IMR-90 (cell line): ENCODE results near the gene CDS1. TPM values are rescaled to one million over a fixed set of nuclear protein-coding genes. Genes with fewer than 3 reads are reported as not detected.

ENCODE experiments used
- ATAC-seq: fragments of 200-7000 bp; cut with Tn5 transposase; 2 replicates; pipeline ENCODE4 v1.9.1; 2020; ENCODE audit warnings: low read depth, mild to moderate bottlenecking, moderate library complexity
- BruUV-seq: library from RNA; stranded (reverse); fragments of 400-500 nt; replicated peaks from 2 replicates; lab custom pipeline; 2021; lab: Mats Ljungman, UMichigan
- CTCF ChIA-PET: fragments of 300-600 bp; formaldehyde crosslinking; extraction: SDS; loops from one replicate; lab custom pipeline; 2021; ENCODE audit warnings: antibody characterized with exemption; lab: Yijun Ruan, JAX
- POLR2A ChIA-PET: fragments of 300-600 bp; sonication (Branson Sonifier 250); formaldehyde crosslinking; loops from one replicate; lab custom pipeline; 2022; ENCODE audit warnings: antibody characterized with exemption; ENCODE audit not compliant: unreplicated experiment; lab: Charles Lee
- DNase-seq: peaks from one replicate; pipeline ENCODE4 v3.0.0; 2013
- H2AFZ ChIP-seq: replicated peaks from 2 replicates; pipeline ENCODE3; 2013; ENCODE audit warnings: low read length, mild to moderate bottlenecking; ENCODE audit not compliant: poor library complexity
- H2AK5ac ChIP-seq: 2 replicates; pipeline ENCODE4 v1.6.1; 2013; ENCODE audit warnings: low read depth, low read length, inconsistent platforms
- H2AK9ac ChIP-seq: replicated peaks from 2 replicates; pipeline ENCODE3; 2013; ENCODE audit warnings: mild to moderate bottlenecking, low read depth, low read length, moderate library complexity; ENCODE audit not compliant: poor library complexity
- H2BK120ac ChIP-seq: 2 replicates; pipeline ENCODE4 v1.6.1; 2013; ENCODE audit warnings: low read depth, low read length, inconsistent platforms
- H2BK15ac ChIP-seq: 3 replicates; pipeline ENCODE4 v1.6.1; 2013; ENCODE audit warnings: low read depth, low read length, inconsistent platforms
- H2BK20ac ChIP-seq: 2 replicates; pipeline ENCODE4 v1.6.1; 2013; ENCODE audit warnings: low read depth, mild to moderate bottlenecking, inconsistent platforms, low read length, moderate library complexity
- H2BK5ac ChIP-seq: 2 replicates; pipeline ENCODE4 v1.6.1; 2013; ENCODE audit warnings: mild to moderate bottlenecking, low read depth, low read length, inconsistent platforms; ENCODE audit not compliant: poor library complexity, severe bottlenecking
- H3K14ac ChIP-seq: replicated peaks from 2 replicates; pipeline ENCODE4 v1.6.1; 2013; ENCODE audit warnings: low read depth, low read length, inconsistent platforms
- H3K18ac ChIP-seq: 2 replicates; pipeline ENCODE4 v1.6.1; 2013; ENCODE audit warnings: low read depth, low read length, control low read depth
- H3K23ac ChIP-seq: 2 replicates; pipeline ENCODE4 v1.6.1; 2013; ENCODE audit warnings: low read depth, low read length, inconsistent platforms
- H3K27ac ChIP-seq: 2 replicates; pipeline ENCODE4 v1.5.1; 2013; ENCODE audit warnings: mild to moderate bottlenecking, control low read depth, low read length; ENCODE audit not compliant: insufficient read depth
- H3K27me3 ChIP-seq: 2 replicates; pipeline ENCODE4 v1.6.1; 2013; ENCODE audit warnings: low read length; ENCODE audit not compliant: control insufficient read depth, insufficient read depth
- H3K36me3 ChIP-seq: 2 replicates; pipeline ENCODE4 v1.6.1; 2013; ENCODE audit warnings: low read length, mixed read lengths; ENCODE audit not compliant: control insufficient read depth, insufficient read depth
- H3K4ac ChIP-seq: 2 replicates; pipeline ENCODE4 v1.6.1; 2013; ENCODE audit warnings: low read depth, low read length, inconsistent platforms
- H3K4me1 ChIP-seq: 2 replicates; pipeline ENCODE4 v1.6.1; 2013; ENCODE audit warnings: low read length, mixed read lengths; ENCODE audit not compliant: control insufficient read depth, insufficient read depth
- H3K4me2 ChIP-seq: 2 replicates; pipeline ENCODE4 v1.6.1; 2013; ENCODE audit warnings: low read depth, mild to moderate bottlenecking, control low read depth, low read length, moderate library complexity
- H3K4me3 ChIP-seq: 2 replicates; pipeline ENCODE4 v1.5.1; 2013; ENCODE audit warnings: low read depth, mild to moderate bottlenecking, control low read depth, low read length, moderate library complexity; ENCODE audit not compliant: insufficient read depth
- H3K56ac ChIP-seq: 2 replicates; pipeline ENCODE4 v1.6.1; 2013; ENCODE audit warnings: low read length, inconsistent platforms; ENCODE audit not compliant: insufficient read depth; ENCODE audit errors: extremely low read depth
- H3K79me1 ChIP-seq, 2 experiments: 2 replicates each; pipeline ENCODE4 v1.6.1; 2013; ENCODE audit warnings: low read length in 2 of 2, inconsistent platforms in 1 of 2, low read depth in 1 of 2
- H3K9ac ChIP-seq: 2 replicates; pipeline ENCODE4 v1.6.1; 2013; ENCODE audit warnings: low read depth, low read length, control low read depth
- H3K9me1 ChIP-seq: 2 replicates; pipeline ENCODE4 v1.6.1; 2013; ENCODE audit warnings: low read length, inconsistent platforms; ENCODE audit not compliant: insufficient read depth
- H3K9me3 ChIP-seq: 2 replicates; pipeline ENCODE4 v1.6.1; 2013; ENCODE audit warnings: low read length; ENCODE audit not compliant: control insufficient read depth, insufficient read depth
- H4K20me1 ChIP-seq: 2 replicates; pipeline ENCODE4 v1.6.1; 2013; ENCODE audit warnings: low read length, inconsistent platforms; ENCODE audit not compliant: insufficient read depth
- H4K5ac ChIP-seq: 2 replicates; pipeline ENCODE4 v1.6.1; 2013; ENCODE audit warnings: mild to moderate bottlenecking, low read depth, low read length, control low read depth
- H4K8ac ChIP-seq, 2 experiments: 2 replicates each; pipeline ENCODE4 v1.6.1; 2013; ENCODE audit warnings: low read depth in 2 of 2, low read length in 2 of 2, control low read depth in 1 of 2, inconsistent platforms in 1 of 2
- H4K91ac ChIP-seq: 2 replicates; pipeline ENCODE4 v1.6.1; 2013; ENCODE audit warnings: low read depth, low read length, inconsistent platforms; ENCODE audit not compliant: insufficient read depth
- CEBPB ChIP-seq: IDR thresholded peaks from 2 replicates; pipeline ENCODE4 v1.6.1; 2012; ENCODE audit warnings: low read depth, low read length, improper control_type of control experiment
- POLR2A ChIP-seq: IDR thresholded peaks from 2 replicates; pipeline ENCODE4 v1.6.1; 2012; ENCODE audit warnings: mild to moderate bottlenecking, low read depth, low read length
- WGBS, 2 experiments: methylation state at CpG; one replicate each; pipeline versions ENCODE4 v1.1.5 to v1.1.7; 2013; ENCODE audit warnings: missing lambda C conversion rate in 2 of 2; ENCODE audit not compliant: insufficient read length in 1 of 2; ENCODE audit errors: extremely low coverage in 2 of 2; 5-methylcytosine and 5-hydroxymethylcytosine counted together
- dilution Hi-C: fragments of 300-500 bp; cut with HindIII; formaldehyde crosslinking; loops from one replicate; pipeline ENCODE4 v1.14.3; 2018; ENCODE audit warnings: low sequenced_read_pairs; ENCODE audit not compliant: unreplicated experiment
- in situ Hi-C: fragments of 300-500 bp; cut with MboI; formaldehyde crosslinking; loops from 3 replicates; pipeline ENCODE4 v1.14.3; 2019; ENCODE audit warnings: low sequenced_read_pairs, inconsistent platforms, mixed read lengths
- intact Hi-C: fragments of 100-400 bp; cut with micrococcal nuclease; formaldehyde crosslinking; loops from 2 replicates; pipeline ENCODE4 v1.10.0; 2022
- polyA plus RNA-seq, 3 experiments: library from polyadenylated mRNA; depleted of rRNA; stranded (reverse); fragments of >200 nt; gene quantifications; 2 replicates each; pipeline ENCODE4 v1.2.3, GENCODE V29; 2012; ENCODE audit warnings: low replicate concordance in 1 of 3
- total RNA-seq: library from RNA; depleted of rRNA; stranded (reverse); fragments of >200 nt; gene quantifications from 2 replicates; pipeline ENCODE4 v1.2.3, GENCODE V29; 2012
- TF ChIP-seq, protein P1 (sequence below): fragments of 150-350 bp; IDR thresholded peaks from 2 replicates; pipeline ENCODE4 v1.6.1; 2016; ENCODE audit warnings: low read depth, mild to moderate bottlenecking, low read length, moderate library complexity, borderline replicate concordance

The CDS1 gene
- total and polyA plus RNA-seq, 2 of the 4 experiments (the other 2 are of a cell fraction), result under 0.01 to 0.02 TPM

DNA sequence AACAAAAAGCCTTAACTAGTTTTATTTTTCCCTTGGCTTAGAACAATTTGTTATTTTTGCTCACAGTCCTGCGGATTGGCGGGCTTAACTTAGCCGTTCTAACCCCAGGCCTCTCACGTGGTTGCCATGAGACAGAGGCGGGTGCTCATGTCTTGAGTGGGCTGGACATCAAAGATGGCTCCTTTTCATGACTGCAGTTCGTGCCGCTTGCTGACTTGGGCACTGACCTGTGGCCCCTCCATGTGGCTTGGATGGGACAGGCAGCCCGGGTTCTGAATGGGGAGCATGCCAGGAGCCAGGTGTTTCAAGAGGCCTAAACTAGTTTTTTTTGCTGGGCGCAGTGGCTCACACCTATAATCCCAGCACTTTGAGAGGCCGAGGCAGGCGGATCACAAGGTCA is 40.7 kb downstream of the CDS1 start:
- CTCF ChIA-PET, result no interaction called here
- dilution Hi-C loops, result no loop called here

More for the DNA sequence above, 40.7 kb downstream of the CDS1 start:
- DNase-seq (no peak), ATAC-seq (no peak)
- Histone ChIP-seq H3K56ac (no peak overlapping the region), H2BK5ac (no peak overlapping the region), H3K14ac (no peak overlapping the region), H4K20me1 (no peaks in the 10 kb centered on the region), H4K91ac (no peak overlapping the region), H2BK120ac (no peak overlapping the region), H3K9ac (no peak overlapping the region), H3K4me3 (no peak overlapping the region), H3K4me1 (no peaks in the 10 kb centered on the region), H3K9me1 (no peaks in the 10 kb centered on the region), H3K27ac (no peak overlapping the region), H2AK9ac (no peak overlapping the region), H3K4ac (no peak overlapping the region), H2AFZ (no peak overlapping the region), H2BK15ac (no peak overlapping the region), H3K23ac (no peak overlapping the region), H3K18ac (no peak overlapping the region), H3K36me3 (no peaks in the 10 kb centered on the region), H4K8ac (no peak overlapping the region), H3K79me1 (no peaks in the 10 kb centered on the region), H4K5ac (no peak overlapping the region), H2BK20ac (no peak overlapping the region), H2AK5ac (no peak overlapping the region), H3K4me2 (no peak overlapping the region), H3K27me3 (no peaks in the 10 kb centered on the region), H3K9me3 (no peaks in the 10 kb centered on the region)
- in situ Hi-C loops, result no loop called here
- no TSS peak for BruUV-seq
- POLR2A ChIA-PET, result no interaction called here
- TF ChIP-seq, protein P1, sequence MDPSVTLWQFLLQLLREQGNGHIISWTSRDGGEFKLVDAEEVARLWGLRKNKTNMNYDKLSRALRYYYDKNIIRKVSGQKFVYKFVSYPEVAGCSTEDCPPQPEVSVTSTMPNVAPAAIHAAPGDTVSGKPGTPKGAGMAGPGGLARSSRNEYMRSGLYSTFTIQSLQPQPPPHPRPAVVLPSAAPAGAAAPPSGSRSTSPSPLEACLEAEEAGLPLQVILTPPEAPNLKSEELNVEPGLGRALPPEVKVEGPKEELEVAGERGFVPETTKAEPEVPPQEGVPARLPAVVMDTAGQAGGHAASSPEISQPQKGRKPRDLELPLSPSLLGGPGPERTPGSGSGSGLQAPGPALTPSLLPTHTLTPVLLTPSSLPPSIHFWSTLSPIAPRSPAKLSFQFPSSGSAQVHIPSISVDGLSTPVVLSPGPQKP, result no peak
- TF ChIP-seq CEBPB (no peak), POLR2A (no peak)
- intact Hi-C loops, result no loop called here
- 100% methylated on average over 2 of the region's 11 CpGs; no CpG with 5 or more reads in 1 of the 2 experiments for WGBS, 2 experiments
